ENCODE measurements around the gene RBM33. TPM values are rescaled to one million over a fixed set of nuclear protein-coding genes. Genes with fewer than 3 reads are reported as not detected.

Gene RBM33
- total and polyA plus RNA-seq, 2 of the 8 experiments (the other 6 are each of a cell fraction or from before 2014, with no cell fraction given) = 16.5 to 64.6 TPM

- Histone ChIP-seq H2AK5ac (ENCODE audit: low read depth, low read length) (no peak overlapping the region), H3K9me3 (ENCODE audit: insufficient read depth in 2 of 2, low read depth in 1 of 2, low read length in 1 of 2) (peaks cover 5 to 7% of the 10 kb centered on the region in 2 experiments; a peak in 1 of 4 replicates), H2BK5ac (ENCODE audit: low read depth, low read length) (no peak overlapping the region), H3K23me2 (ENCODE audit: low read depth, low read length) (peaks cover 9% of the 10 kb centered on the region), H3K36me3 (ENCODE audit: control insufficient read depth in 2 of 4, insufficient read depth in 4 of 4, low read length in 3 of 4) (no peaks in the 10 kb centered on the region), H3K4ac (replicated peaks; ENCODE audit: insufficient read length, low read depth, low read length) (no peak overlapping the region), H3K14ac (ENCODE audit: insufficient read length) (no peak overlapping the region), H4K91ac (replicated peaks; ENCODE audit: insufficient read length, low read length) (no peak overlapping the region), H3K23ac (ENCODE audit: insufficient read length) (no peak overlapping the region), H2BK15ac (ENCODE audit: low read length) (no peak overlapping the region), H2BK12ac (ENCODE audit: low read depth, low read length) (no peak overlapping the region), H2BK20ac (ENCODE audit: low read length) (no peak overlapping the region), H4K8ac (ENCODE audit: extremely low read depth, insufficient read depth, low read length) (no peak overlapping the region), H3K4me2 (ENCODE audit: insufficient read depth in 1 of 2, low read depth in 2 of 2, low read length in 2 of 2) (no peak overlapping the region), H3K56ac (replicated peaks; ENCODE audit: insufficient read length, low read depth, low read length) (no peak overlapping the region), H3K4me1 (replicated peaks in 1 of 4; ENCODE audit: control insufficient read depth in 3 of 4, insufficient read depth in 4 of 4, low read length in 3 of 4) (no peaks in the 10 kb centered on the region), H2AFZ (ENCODE audit: low read length) (no peak overlapping the region), H3K9ac (replicated peaks in 1 of 4; ENCODE audit: extremely low read depth in 1 of 4, low read depth in 3 of 4, low read length in 3 of 4) (no peak overlapping the region), H3K18ac (ENCODE audit: extremely low read depth, low read length) (no peak overlapping the region), H3K27ac (ENCODE audit: low read depth, low read length) (no peak overlapping the region), H4K5ac (ENCODE audit: insufficient read length, low read depth, low read length) (no peak overlapping the region), H2BK120ac (replicated peaks; ENCODE audit: low read depth, low read length) (no peak overlapping the region), H3K27me3 (replicated peaks in 1 of 4; ENCODE audit: control insufficient read depth in 3 of 4, extremely low read depth in 1 of 4, insufficient read depth in 3 of 4, low read length in 3 of 4) (peaks cover 2 to 44% (median 32%) of the 10 kb centered on the region in 4 experiments), H3K79me1 (ENCODE audit: low read depth, low read length) (0 out of 2 replicates have a peak, but pooled peaks cover 2% of the 10 kb centered on the region), H3K4me3 (ENCODE audit: extremely low read depth in 1 of 4, insufficient read depth in 2 of 4, low read depth in 3 of 4, low read length in 4 of 4) (no peak overlapping the region), H4K20me1 (replicated peaks in 1 of 2; ENCODE audit: control insufficient read depth in 1 of 2, insufficient read depth in 2 of 2, low read length in 2 of 2) (peaks cover 0 to 7% of the 10 kb centered on the region in 2 experiments), H3K79me2 (ENCODE audit: control insufficient read depth in 1 of 2, insufficient read depth in 2 of 2, low read length in 2 of 2) (no peaks in the 10 kb centered on the region)
- FAIRE-seq (no peak), DNase-seq (ENCODE audit: low read depth in 1 of 2, low spot score in 2 of 2) (no peak)
- CTCF ChIA-PET (ENCODE audit: partially characterized antibody) = interaction anchor here (1.2 kb wide), 1 partner anchor 915 kb away, joined by 3 read pairs; no protein-coding TSS in a partner anchor
- POLR2A ChIA-PET (ENCODE audit: partially characterized antibody) = no interaction called here
- TF ChIP-seq KDM4A (IDR thresholded peaks at IDR 0.05; ENCODE audit: low read depth, low read length, severe bottlenecking) = no peak
- 86% methylated on average over 7 of the region's 7 CpGs; no CpG with 5 or more reads in 1 of the 2 experiments for WGBS, 2 experiments (ENCODE audit: extremely low coverage in 1 of 2, insufficient coverage in 1 of 2, insufficient read length in 1 of 2, insufficient replicate concordance in 2 of 2, low coverage in 1 of 2, low lambda C conversion rate in 2 of 2, missing lambda C conversion rate in 1 of 2)
Measured at GRCh38 chr7:155795401-155795800, 150.9 kb downstream of the RBM33 start.
